ENCODE data around the gene ASRGL1.

Gene ASRGL1

DNA sequence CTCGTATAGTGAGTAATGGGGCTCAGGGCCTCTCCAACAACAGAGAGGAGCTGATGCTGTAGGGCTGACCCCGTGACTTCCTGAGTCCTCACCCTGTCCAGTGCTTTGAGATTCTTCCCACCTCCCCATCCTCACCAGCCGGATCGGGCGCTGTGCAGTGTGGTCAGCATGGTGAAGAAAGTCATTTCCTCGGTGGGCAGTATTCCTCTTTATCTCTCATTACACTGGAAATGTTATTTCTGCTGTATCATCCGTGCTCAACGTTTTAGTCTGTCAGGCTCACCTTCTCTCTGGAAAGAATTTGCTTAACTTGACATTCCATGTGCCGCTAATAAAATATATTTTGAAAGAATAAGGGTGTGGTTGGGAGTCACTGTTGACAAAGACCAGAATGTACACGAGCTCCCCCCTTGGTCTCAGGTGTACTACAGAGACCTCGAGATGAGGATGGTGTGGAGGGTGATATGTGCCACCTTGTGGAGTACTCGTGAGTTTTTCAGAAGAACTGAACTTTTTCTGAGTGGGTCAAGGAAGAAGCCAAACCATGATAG, 55.9 kb downstream of the ASRGL1 start:
- DNase-seq (ENCODE audit: low read depth) = no peak

GRCh38 chr11:62393735-62394134, 56.5 kb downstream of the ASRGL1 start:
- DNase-seq (ENCODE audit: low read depth) = no peak

- no peak for DNase-seq (ENCODE audit: low read depth)
Measured at GRCh38 chr11:62394825-62395538, 57.7 kb downstream of the ASRGL1 start.

GRCh38 chr11:62395885-62396551, 58.8 kb downstream of the ASRGL1 start:
- no peak for DNase-seq (ENCODE audit: low read depth)

GRCh38 chr11:62398011-62398994, 61.1 kb downstream of the ASRGL1 start:
- DNase-seq (ENCODE audit: low read depth) = no peak

DNA sequence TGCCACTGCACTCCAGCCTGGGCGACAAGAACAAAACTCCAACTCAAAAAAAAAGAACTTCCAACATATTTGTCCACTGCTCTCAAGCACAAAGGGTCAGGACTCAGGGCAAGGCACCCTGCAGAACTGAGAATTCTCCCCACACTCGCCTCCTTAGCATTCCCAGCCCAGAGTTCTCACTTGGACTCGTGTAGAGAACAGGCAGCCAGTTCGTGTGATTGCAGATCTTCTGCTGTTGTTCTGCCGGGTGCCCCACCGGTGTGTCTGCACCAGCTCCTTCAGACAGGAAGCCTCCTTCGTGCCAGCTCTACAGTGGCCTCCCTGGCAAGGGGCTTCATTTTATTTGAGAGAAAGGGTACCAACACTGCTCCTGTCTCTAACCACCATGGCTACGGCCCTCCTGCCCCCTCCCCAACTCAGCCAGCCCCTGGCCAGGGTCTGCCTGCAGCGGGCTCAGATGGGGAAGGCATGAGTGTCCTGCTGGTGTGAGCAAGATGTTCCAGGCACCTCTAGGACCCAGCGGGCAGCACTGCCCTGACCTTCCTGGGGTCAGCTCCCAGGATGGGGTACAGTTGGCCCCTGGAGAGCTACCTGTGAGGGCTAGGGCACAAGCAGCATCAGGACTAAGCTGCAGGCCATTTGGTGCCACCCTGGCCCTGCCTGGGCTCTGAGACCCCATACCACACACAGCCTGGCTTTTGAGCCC, 62.1 kb downstream of the ASRGL1 start:
- DNase-seq (ENCODE audit: low read depth) = no peak

GRCh38 chr11:62399878-62400266, 62.6 kb downstream of the ASRGL1 start:
- DNase-seq (ENCODE audit: low read depth) = no peak

- DNase-seq (ENCODE audit: low read depth) = no peak
Measured at GRCh38 chr11:62400281-62400680, 63.0 kb downstream of the ASRGL1 start.

- no peak for DNase-seq (ENCODE audit: low read depth)
Measured at GRCh38 chr11:62400760-62401159, 63.5 kb downstream of the ASRGL1 start.

- DNase-seq (ENCODE audit: low read depth) = no peak
Measured at GRCh38 chr11:62401356-62401755, 64.1 kb downstream of the ASRGL1 start.

DNA sequence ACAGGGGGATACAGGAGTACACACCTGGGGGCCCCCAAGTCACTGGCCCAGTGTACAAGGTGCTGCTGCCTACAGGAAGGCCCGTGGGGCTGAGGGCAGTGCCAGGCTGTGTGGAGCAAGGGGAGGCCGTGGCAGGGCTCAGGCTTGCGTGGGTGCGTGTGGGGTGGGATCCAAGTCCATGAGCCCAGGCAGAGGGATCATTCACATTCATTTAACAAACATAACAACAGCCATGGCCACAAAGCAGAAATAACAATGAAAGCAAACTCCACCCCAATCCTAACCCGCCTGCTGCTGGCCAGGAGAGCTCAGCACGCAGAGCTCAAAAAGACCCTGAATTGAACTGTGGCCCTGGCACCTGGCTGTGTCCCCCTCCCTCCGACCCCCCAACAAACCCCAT, 64.6 kb downstream of the ASRGL1 start:
- DNase-seq (ENCODE audit: low read depth) = no peak

- DNase-seq (ENCODE audit: low read depth) = no peak
Measured at GRCh38 chr11:62402226-62402959, 65.1 kb downstream of the ASRGL1 start.

- no peak for DNase-seq (ENCODE audit: low read depth)
Measured at GRCh38 chr11:62402960-62403730, 65.9 kb downstream of the ASRGL1 start.

- no peak for DNase-seq (ENCODE audit: low read depth)
Measured at GRCh38 chr11:62404435-62404834, 67.2 kb downstream of the ASRGL1 start.

DNA sequence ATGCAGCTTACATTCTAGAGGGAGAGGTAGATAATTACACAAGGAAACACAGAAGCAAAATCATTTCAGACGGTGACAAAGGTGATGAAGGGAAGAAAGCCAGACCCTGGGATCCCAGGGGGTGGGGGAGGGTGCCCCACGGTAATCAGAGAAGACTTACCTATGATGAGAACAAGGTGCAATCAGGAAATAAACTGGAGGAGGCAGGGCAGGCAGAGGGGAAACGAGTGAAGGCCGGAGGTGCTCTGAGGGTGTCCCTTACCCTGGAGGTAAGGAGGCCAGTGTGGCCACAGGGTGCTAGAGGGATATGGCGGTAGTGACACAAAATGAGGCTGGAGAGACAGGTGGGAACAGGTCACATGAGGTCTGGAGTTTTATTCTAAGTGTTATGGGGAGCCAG, 67.7 kb downstream of the ASRGL1 start:
- DNase-seq (ENCODE audit: low read depth) = no peak

DNA sequence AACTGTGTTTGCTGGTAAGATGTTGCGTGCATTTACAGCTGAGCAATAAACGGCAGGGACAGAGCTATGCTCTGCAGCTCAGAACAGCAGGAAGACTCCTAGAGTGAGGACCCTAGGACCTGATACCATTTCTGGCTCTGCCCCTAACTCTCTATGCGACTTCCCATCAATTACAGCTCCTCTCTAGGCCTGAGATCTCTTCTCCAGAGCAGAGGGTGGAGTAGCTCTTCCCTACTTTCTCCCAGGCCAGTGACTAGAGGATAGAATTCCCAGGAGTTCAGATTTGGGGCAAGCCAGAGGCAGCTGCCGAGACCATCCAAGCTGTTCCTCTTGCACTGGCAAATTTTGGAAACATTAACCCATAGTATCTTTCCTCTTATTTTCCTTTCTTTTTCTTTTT, 68.8 kb downstream of the ASRGL1 start:
- no peak for DNase-seq (ENCODE audit: low read depth)

DNA sequence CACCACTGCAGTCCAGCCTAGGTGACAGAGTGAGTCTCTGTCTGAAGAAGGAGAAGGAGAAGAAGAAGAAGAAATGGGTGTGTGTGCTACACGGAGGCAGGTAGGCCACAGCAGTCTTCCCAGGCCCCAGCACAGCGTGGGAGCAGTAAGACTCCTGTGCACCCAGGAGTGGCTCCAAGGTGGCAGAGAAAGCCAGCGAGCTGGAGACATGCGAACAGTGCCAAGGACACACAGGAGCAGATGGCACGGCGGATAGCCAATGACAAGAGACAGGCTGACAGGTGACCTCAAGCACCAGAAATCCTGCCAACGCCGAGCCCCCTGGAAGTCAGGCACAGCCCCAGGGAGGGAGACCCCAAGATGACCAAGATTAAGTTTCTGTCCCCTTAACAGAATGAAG, 72.6 kb downstream of the ASRGL1 start:
- DNase-seq (ENCODE audit: low read depth) = no peak

DNA sequence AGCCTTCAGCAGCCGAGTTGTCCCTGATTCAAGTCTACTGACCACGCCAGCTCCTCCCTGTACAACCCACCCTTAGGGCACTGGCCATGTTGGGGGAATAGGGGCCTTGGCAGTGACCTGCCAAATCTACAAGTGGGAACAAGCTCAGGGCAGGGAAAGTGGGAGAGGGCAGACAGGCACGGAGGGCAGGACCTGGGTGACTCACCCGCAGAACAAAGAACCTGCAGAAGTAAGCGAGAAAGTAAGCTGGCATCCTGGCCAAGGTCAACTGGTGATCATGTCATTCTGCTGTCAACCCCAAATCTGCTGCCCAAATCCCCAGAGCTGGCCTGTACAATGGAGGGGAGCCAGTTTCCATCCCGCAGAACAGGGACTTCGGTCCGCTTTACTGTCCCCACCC, 73.7 kb downstream of the ASRGL1 start:
- DNase-seq (ENCODE audit: low read depth) = no peak

- no peak for DNase-seq (ENCODE audit: low read depth)
Measured at GRCh38 chr11:62411524-62411923, 74.3 kb downstream of the ASRGL1 start.

GRCh38 chr11:62413060-62413696, 75.9 kb downstream of the ASRGL1 start:
- DNase-seq (ENCODE audit: low read depth) = no peak

Measured in stimulated activated CD8-positive, alpha-beta memory T cell treated with anti-CD3 and anti-CD28 coated beads, Interleukin-12 subunit alpha, Interleukin-12 subunit beta, amount 100 ng/mL, for 4 hours (primary cell).